OCI-LY7 (cell line): ENCODE data around the gene FRMPD4. TPM values are rescaled to one million over a fixed set of nuclear protein-coding genes. Genes with fewer than 3 reads are reported as not detected.

Experiments used
- BruUV-seq: library from RNA; stranded (reverse); fragments of 400-500 nt; replicated peaks from 2 replicates; lab custom pipeline; 2021; lab: Mats Ljungman, UMichigan
- CTCF ChIA-PET: fragments of 300-600 bp; sonication (Branson Sonifier 250); formaldehyde crosslinking; loops from one replicate; lab custom pipeline; 2022; ENCODE audit warnings: antibody characterized with exemption; ENCODE audit not compliant: unreplicated experiment; lab: Charles Lee
- POLR2A ChIA-PET: fragments of 300-600 bp; sonication (Branson Sonifier 250); formaldehyde crosslinking; loops from one replicate; lab custom pipeline; 2022; ENCODE audit warnings: antibody characterized with exemption; lab: Charles Lee
- DNase-seq: peaks from one replicate; pipeline ENCODE4 v3.0.0-alpha.2; 2015; ENCODE audit warnings: low spot score
- H2AFZ ChIP-seq: fragments of 200-600 bp; sonication (generic), shearing (Covaris generic); 2 replicates; pipeline ENCODE4 v1.6.1; 2014; ENCODE audit warnings: mild to moderate bottlenecking, antibody characterized with exemption, low read length, moderate library complexity
- H3K27ac ChIP-seq: fragments of 200-600 bp; sonication (generic); 2 replicates; pipeline ENCODE4 v1.5.1; 2014; ENCODE audit warnings: mixed run types, low read depth, mild to moderate bottlenecking, moderate library complexity, low read length, inconsistent platforms; ENCODE audit not compliant: poor library complexity, severe bottlenecking
- H3K36me3 ChIP-seq: fragments of 200-600 bp; sonication (generic); 2 replicates; pipeline ENCODE4 v1.6.1; 2014; ENCODE audit warnings: mild to moderate bottlenecking, antibody characterized with exemption, low read length, moderate library complexity, mixed read lengths; ENCODE audit not compliant: insufficient read depth
- H3K4me1 ChIP-seq: fragments of 200-600 bp; sonication (generic); 2 replicates; pipeline ENCODE4 v1.5.1; 2014; ENCODE audit warnings: mild to moderate bottlenecking, low read length; ENCODE audit not compliant: insufficient read depth, poor library complexity, severe bottlenecking
- H3K4me2 ChIP-seq: fragments of 200-600 bp; sonication (generic); 2 replicates; pipeline ENCODE4 v1.6.1; 2014; ENCODE audit warnings: mild to moderate bottlenecking, low read length
- H3K4me3 ChIP-seq: fragments of 200-600 bp; sonication (generic); 2 replicates; pipeline ENCODE4 v1.5.1; 2014; ENCODE audit warnings: mild to moderate bottlenecking, low read depth, low read length; ENCODE audit not compliant: poor library complexity, severe bottlenecking
- H3K79me2 ChIP-seq: fragments of 200-600 bp; sonication (generic); 2 replicates; pipeline ENCODE4 v1.6.1; 2016; ENCODE audit warnings: low read depth, mild to moderate bottlenecking, low read length, moderate library complexity, mixed read lengths; ENCODE audit not compliant: insufficient read depth
- H3K9me2 ChIP-seq: fragments of 200-600 bp; sonication (generic); 2 replicates; pipeline ENCODE4 v1.6.1; 2016; ENCODE audit warnings: mild to moderate bottlenecking, low read length, mixed read lengths; ENCODE audit not compliant: insufficient read depth
- H3K9me3 ChIP-seq: fragments of 200-600 bp; sonication (generic); 2 replicates; pipeline ENCODE4 v1.6.1; 2014; ENCODE audit warnings: mild to moderate bottlenecking, mixed run types, low read length, mixed read lengths
- H4K20me1 ChIP-seq: fragments of 200-600 bp; sonication (generic); 2 replicates; pipeline ENCODE4 v1.6.1; 2014; ENCODE audit warnings: mild to moderate bottlenecking, antibody characterized with exemption, low read length, moderate library complexity, mixed read lengths; ENCODE audit not compliant: insufficient read depth
- CTCF ChIP-seq: fragments of 200-600 bp; sonication (generic); conservative IDR thresholded peaks from 2 replicates; pipeline ENCODE4 v1.5.1; 2014; ENCODE audit warnings: mild to moderate bottlenecking, antibody characterized with exemption, low read length, moderate library complexity, mixed read lengths
- EZH2phosphoT487 ChIP-seq: fragments of 200-600 bp; sonication (generic); IDR thresholded peaks from 2 replicates; pipeline ENCODE4 v1.6.1; 2018; ENCODE audit warnings: low read depth, borderline replicate concordance, mild to moderate bottlenecking, mixed run types, antibody characterized with exemption, low read length, moderate library complexity, mixed read lengths
- intact Hi-C: fragments of 100-400 bp; cut with micrococcal nuclease; formaldehyde crosslinking; loops from one replicate; pipeline ENCODE4 v1.10.0; 2022; ENCODE audit not compliant: unreplicated experiment
- total RNA-seq, 2 experiments: library from RNA; depleted of rRNA in 1 of 2; stranded (reverse); fragments of >200 nt in 1 of 2; shearing (Covaris generic) in 1 of 2; gene quantifications; 2 replicates each; pipeline ENCODE4 v1.2.3, GENCODE V29; 2014 to 2022

Gene FRMPD4
- total RNA-seq, 2 experiments from 2014 or later = not detected

- TF ChIP-seq CTCF (no peak), EZH2phosphoT487 (no peak)
- no peaks in the 10 kb centered on the region for H3K36me3 ChIP-seq
Observed at GRCh38 chrX:12239356-12240082, 101.2 kb downstream of the FRMPD4 start.

GRCh38 chrX:12240491-12240890, 102.2 kb downstream of the FRMPD4 start:
- CTCF ChIA-PET = no interaction called here
- H3K4me3 ChIP-seq = no peak overlapping the region
- no peaks in the 10 kb centered on the region for H4K20me1 ChIP-seq
- no peaks in the 10 kb centered on the region for H3K4me1 ChIP-seq
- no peak for TF ChIP-seq CTCF
- TF ChIP-seq EZH2phosphoT487 = no peak
- H3K27ac ChIP-seq = no peak overlapping the region
- intact Hi-C loops = no loop called here
- POLR2A ChIA-PET = interaction anchor here (0.6 kb wide), 1 partner anchor 42 kb away, joined by 3 read pairs; no protein-coding TSS in a partner anchor
- no peak for DNase-seq
- no peak overlapping the region for H2AFZ ChIP-seq
- no peaks in the 10 kb centered on the region for H3K9me3 ChIP-seq
- H3K9me2 ChIP-seq = no peaks in the 10 kb centered on the region
- H3K79me2 ChIP-seq = no peaks in the 10 kb centered on the region
- BruUV-seq = no TSS peak
- no peaks in the 10 kb centered on the region for H3K36me3 ChIP-seq
- H3K4me2 ChIP-seq = no peak overlapping the region

More at GRCh38 chrX:12239356-12240082, 101.2 kb downstream of the FRMPD4 start:
- CTCF ChIA-PET = no interaction called here
- DNase-seq = no peak
- intact Hi-C loops = no loop called here
- POLR2A ChIA-PET = no interaction called here
- Histone ChIP-seq H3K4me2 (no peak overlapping the region), H4K20me1 (no peaks in the 10 kb centered on the region), H3K9me3 (no peaks in the 10 kb centered on the region), H3K27ac (no peak overlapping the region), H3K4me1 (no peaks in the 10 kb centered on the region), H2AFZ (no peak overlapping the region), H3K9me2 (no peaks in the 10 kb centered on the region), H3K79me2 (no peaks in the 10 kb centered on the region), H3K4me3 (no peak overlapping the region)
- no TSS peak for BruUV-seq

GRCh38 chrX:12241026-12241425, 102.8 kb downstream of the FRMPD4 start:
- H3K4me1 ChIP-seq = no peaks in the 10 kb centered on the region
- no peaks in the 10 kb centered on the region for H3K36me3 ChIP-seq
- H3K27ac ChIP-seq = no peak overlapping the region
- H3K9me2 ChIP-seq = no peaks in the 10 kb centered on the region
- H3K4me2 ChIP-seq = no peak overlapping the region
- no peaks in the 10 kb centered on the region for H3K9me3 ChIP-seq
- no TSS peak for BruUV-seq
- DNase-seq = no peak
- H3K4me3 ChIP-seq = no peak overlapping the region
- H4K20me1 ChIP-seq = no peaks in the 10 kb centered on the region
- no peaks in the 10 kb centered on the region for H3K79me2 ChIP-seq
- TF ChIP-seq CTCF (no peak), EZH2phosphoT487 (no peak)
- POLR2A ChIA-PET = no interaction called here
- no peak overlapping the region for H2AFZ ChIP-seq
- intact Hi-C loops = no loop called here
- CTCF ChIA-PET = no interaction called here
